Smooth muscle cell (in vitro differentiated cells): ENCODE results near the gene SCN9A. TPM values are rescaled to one million over a fixed set of nuclear protein-coding genes. Genes with fewer than 3 reads are reported as not detected.

ENCODE experiments used
- DNase-seq: peaks from one replicate; lab custom pipeline; 2025; ENCODE audit not compliant: unreplicated experiment; lab: John Stamatoyannopoulos, UW
- H2AFZ ChIP-seq: fragments of 200-600 bp; sonication (generic); 2 replicates; pipeline ENCODE4 v1.6.0; 2016; ENCODE audit warnings: antibody characterized with exemption, low read depth, mild to moderate bottlenecking
- H3F3A ChIP-seq: fragments of 200-600 bp; sonication (generic); 2 replicates; pipeline ENCODE4 v1.6.0; 2017; ENCODE audit warnings: antibody characterized with exemption, low read depth
- H3K27ac ChIP-seq: fragments of 200-600 bp; sonication (generic); 2 replicates; pipeline ENCODE4 v1.5.1; 2016; ENCODE audit warnings: low read depth, mild to moderate bottlenecking
- H3K27me3 ChIP-seq: fragments of 200-600 bp; sonication (generic); 2 replicates; pipeline ENCODE4 v1.6.1; 2016; ENCODE audit warnings: low read depth, mild to moderate bottlenecking
- H3K36me3 ChIP-seq: fragments of 200-600 bp; sonication (generic); 2 replicates; pipeline ENCODE4 v1.5.1; 2016; ENCODE audit warnings: low read depth
- H3K4me1 ChIP-seq: fragments of 200-600 bp; sonication (generic); 2 replicates; pipeline ENCODE4 v1.5.1; 2016; ENCODE audit warnings: low read depth
- H3K4me2 ChIP-seq: fragments of 200-600 bp; sonication (generic); 2 replicates; pipeline ENCODE4 v1.6.0; 2016; ENCODE audit warnings: mild to moderate bottlenecking
- H3K4me3 ChIP-seq: fragments of 200-600 bp; sonication (generic); 2 replicates; pipeline ENCODE4 v1.5.1; 2016; ENCODE audit warnings: mild to moderate bottlenecking
- H3K79me2 ChIP-seq: fragments of 200-600 bp; sonication (generic); 2 replicates; pipeline ENCODE4 v1.6.0; 2016; ENCODE audit warnings: low read depth, mild to moderate bottlenecking
- H3K9ac ChIP-seq: fragments of 200-600 bp; sonication (generic); 2 replicates; pipeline ENCODE4 v1.6.0; 2016; ENCODE audit warnings: low read depth
- H3K9me3 ChIP-seq: fragments of 200-600 bp; sonication (generic); replicated peaks from 2 replicates; pipeline ENCODE4 v1.5.1; 2016; ENCODE audit warnings: low read depth
- H4K20me1 ChIP-seq: fragments of 200-600 bp; sonication (generic); 2 replicates; pipeline ENCODE4 v1.6.0; 2016; ENCODE audit warnings: low read depth
- CTCF ChIP-seq: fragments of 200-600 bp; sonication (generic); IDR thresholded peaks from 2 replicates; pipeline ENCODE4 v1.5.1; 2017; ENCODE audit warnings: borderline replicate concordance, mild to moderate bottlenecking, antibody characterized with exemption; ENCODE audit not compliant: insufficient read depth, poor library complexity, severe bottlenecking
- WGBS: methylation state at CpG from one replicate; pipeline ENCODE4 v1.1.7; 2016; ENCODE audit warnings: low lambda C conversion rate; 5-methylcytosine and 5-hydroxymethylcytosine counted together
- polyA plus RNA-seq: library from polyadenylated mRNA; unstranded; fragments of >200 nt; fragmentation: Nextera tagmentation; extraction: Ambion mirVana; gene quantifications from 2 replicates; pipeline ENCODE4 v1.2.1, GENCODE V29; 2016
- total RNA-seq: library from RNA; depleted of rRNA; stranded (reverse); fragments of >200 nt; gene quantifications from 2 replicates; pipeline ENCODE4 v1.2.3, GENCODE V29; 2014

SCN9A gene
- total and polyA plus RNA-seq, 2 experiments from 2014 or later, result 0.49 TPM; not detected in 1

GRCh38 chr2:166154685-166155338, 220.9 kb downstream of the SCN9A start:
- Histone ChIP-seq H3K9ac (no peak overlapping the region), H3K4me1 (no peaks in the 10 kb centered on the region), H3K4me2 (no peak overlapping the region), H4K20me1 (no peaks in the 10 kb centered on the region), H3F3A (no peaks in the 10 kb centered on the region), H3K9me3 (no peaks in the 10 kb centered on the region), H3K36me3 (no peaks in the 10 kb centered on the region), H3K27ac (no peak overlapping the region), H3K4me3 (no peak overlapping the region), H3K27me3 (no peaks in the 10 kb centered on the region), H2AFZ (no peak overlapping the region), H3K79me2 (no peaks in the 10 kb centered on the region)
- 54% methylated on average over 3 of the region's 3 CpGs for WGBS
- no peak for TF ChIP-seq CTCF
- DNase-seq, result no peak

GRCh38 chr2:166152064-166152463, 223.7 kb downstream of the SCN9A start:
- no peak overlapping the region for H3K27ac ChIP-seq
- H3K4me2 ChIP-seq, result no peak overlapping the region
- H3F3A ChIP-seq, result no peaks in the 10 kb centered on the region
- H3K4me1 ChIP-seq, result no peaks in the 10 kb centered on the region
- H3K27me3 ChIP-seq, result no peaks in the 10 kb centered on the region
- H3K79me2 ChIP-seq, result no peaks in the 10 kb centered on the region
- no peak overlapping the region for H3K4me3 ChIP-seq
- H3K36me3 ChIP-seq, result no peaks in the 10 kb centered on the region
- no peak for DNase-seq
- no peaks in the 10 kb centered on the region for H3K9me3 ChIP-seq
- no peak overlapping the region for H3K9ac ChIP-seq
- TF ChIP-seq CTCF, result no peak
- H2AFZ ChIP-seq, result no peak overlapping the region
- H4K20me1 ChIP-seq, result no peaks in the 10 kb centered on the region

- no peaks in the 10 kb centered on the region for H3K27me3 ChIP-seq
- no peaks in the 10 kb centered on the region for H3F3A ChIP-seq
- 81% methylated on average over 7 of the region's 7 CpGs for WGBS
- H3K79me2 ChIP-seq, result no peaks in the 10 kb centered on the region
- H2AFZ ChIP-seq, result no peak overlapping the region
- H3K9me3 ChIP-seq, result no peaks in the 10 kb centered on the region
- TF ChIP-seq CTCF, result no peak
- H3K4me1 ChIP-seq, result no peaks in the 10 kb centered on the region
- no peak for DNase-seq
- H3K9ac ChIP-seq, result no peak overlapping the region
- H3K27ac ChIP-seq, result no peak overlapping the region
- H3K4me2 ChIP-seq, result no peak overlapping the region
- no peaks in the 10 kb centered on the region for H3K36me3 ChIP-seq
- H4K20me1 ChIP-seq, result no peaks in the 10 kb centered on the region
- H3K4me3 ChIP-seq, result no peak overlapping the region
Observed at GRCh38 chr2:166148500-166149400, 227.0 kb downstream of the SCN9A start.

- Histone ChIP-seq H3F3A (no peaks in the 10 kb centered on the region), H3K4me3 (no peak overlapping the region), H3K27me3 (no peaks in the 10 kb centered on the region), H4K20me1 (no peaks in the 10 kb centered on the region), H3K9ac (no peak overlapping the region), H3K4me1 (no peaks in the 10 kb centered on the region), H3K36me3 (no peaks in the 10 kb centered on the region), H2AFZ (no peak overlapping the region), H3K9me3 (no peaks in the 10 kb centered on the region), H3K4me2 (no peak overlapping the region), H3K27ac (no peak overlapping the region), H3K79me2 (no peaks in the 10 kb centered on the region)
- TF ChIP-seq CTCF, result no peak
- no peak for DNase-seq
- 75% methylated on average over 2 of the region's 2 CpGs for WGBS
Observed at GRCh38 chr2:166147883-166148282, 227.9 kb downstream of the SCN9A start.
